HG03196 (cell line): ENCODE data around the gene FOXL3.
"Not testable (repeated sequence)": the region's sequence is repeated elsewhere in the genome, so short reads cannot be mapped to it uniquely, and the experiment has no call there.

Experiments used
- ATAC-seq: cut with Tn5 transposase; IDR thresholded peaks from one replicate; pipeline ENCODE4 v1.9.1; 2021; ENCODE audit not compliant: unreplicated experiment

Gene FOXL3

GRCh38 chr7:254337-255037, 35.5 kb upstream of the FOXL3 start:
- no peak for ATAC-seq

- no peak for ATAC-seq
These were observed 34.9 kb upstream of the FOXL3 start for GRCh38 chr7:255038-255435.

- no peak for ATAC-seq
These were observed 34.1 kb upstream of the FOXL3 start for GRCh38 chr7:255721-256361.

GRCh38 chr7:256461-256940, 33.5 kb upstream of the FOXL3 start:
- no peak for ATAC-seq

GRCh38 chr7:256981-257646, 32.9 kb upstream of the FOXL3 start:
- ATAC-seq = no peak

- ATAC-seq = no peak
These were observed 32.4 kb upstream of the FOXL3 start for GRCh38 chr7:257647-257992.

- no peak for ATAC-seq
These were observed 31.3 kb upstream of the FOXL3 start for GRCh38 chr7:258476-259190.

GRCh38 chr7:259191-259505, 30.8 kb upstream of the FOXL3 start:
- no peak for ATAC-seq

- ATAC-seq = no peak
These were observed 30.1 kb upstream of the FOXL3 start for GRCh38 chr7:259751-260405.

- ATAC-seq = no peak
These were observed 29.3 kb upstream of the FOXL3 start for GRCh38 chr7:260441-261281.

- ATAC-seq = no peak
These were observed 28.4 kb upstream of the FOXL3 start for GRCh38 chr7:261341-262250.

GRCh38 chr7:262251-262572, 27.8 kb upstream of the FOXL3 start:
- no peak for ATAC-seq

- not testable (repeated sequence) for ATAC-seq
These were observed 27.2 kb upstream of the FOXL3 start for GRCh38 chr7:262631-263311.

- not testable (repeated sequence) for ATAC-seq
These were observed 26.3 kb upstream of the FOXL3 start for GRCh38 chr7:263483-264351.

GRCh38 chr7:264541-265191, 25.3 kb upstream of the FOXL3 start:
- ATAC-seq = no peak

GRCh38 chr7:265192-265997, 24.6 kb upstream of the FOXL3 start:
- no peak for ATAC-seq
